DMS114 treated with DMSO at 0.1 percent for 48 hours (cell line): ENCODE data around the gene ALKBH4.
"Not testable (repeated sequence)": the region's sequence is repeated elsewhere in the genome, so short reads cannot be mapped to it uniquely, and the experiment has no call there.

ENCODE experiments used
- DNase-seq: peaks from one replicate; lab custom pipeline; 2025; ENCODE audit not compliant: unreplicated experiment; lab: John Stamatoyannopoulos, UW

ALKBH4 gene

DNA sequence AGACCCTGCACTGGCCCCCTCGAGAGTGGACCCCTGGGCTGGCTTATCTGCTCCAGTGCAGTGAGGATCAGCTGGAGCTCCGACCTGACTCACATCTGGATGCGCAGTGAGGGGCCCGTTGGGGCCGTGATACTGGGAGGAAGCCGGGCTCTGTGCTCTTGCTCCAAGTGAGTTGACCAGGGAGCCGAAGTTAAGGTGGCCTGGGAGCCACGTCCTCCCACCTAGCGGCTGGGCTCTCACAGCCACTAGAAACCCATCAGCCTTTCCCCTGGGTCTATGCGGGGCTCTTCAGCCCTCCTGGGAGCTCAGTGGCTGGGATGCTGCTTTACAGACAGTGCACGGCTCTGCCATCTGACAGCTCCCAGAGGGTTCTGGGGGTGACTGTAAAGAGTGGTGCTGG is 9.1 kb downstream of the ALKBH4 start:
- DNase-seq, result no peak

DNA sequence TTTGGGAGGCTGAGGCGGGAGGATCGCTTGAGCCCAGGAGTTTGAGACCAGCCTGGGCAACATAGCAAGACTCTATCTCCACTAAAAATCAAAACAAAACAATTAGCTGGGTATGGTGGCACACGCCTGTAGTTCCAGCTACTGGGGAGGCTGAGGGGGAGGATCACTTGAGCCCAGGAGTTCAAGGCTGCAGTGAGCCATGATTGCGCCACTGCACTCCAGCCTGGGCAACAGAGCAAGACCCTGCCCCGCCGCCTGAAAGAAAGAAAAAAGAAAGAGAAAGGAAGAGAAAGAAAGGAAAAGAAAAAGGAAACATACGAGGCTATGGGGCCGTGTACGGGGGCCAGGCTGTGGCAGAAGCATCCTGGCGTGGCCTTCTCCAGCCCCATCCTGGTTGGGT is 9.7 kb downstream of the ALKBH4 start:
- DNase-seq, result not testable (repeated sequence)

DNA sequence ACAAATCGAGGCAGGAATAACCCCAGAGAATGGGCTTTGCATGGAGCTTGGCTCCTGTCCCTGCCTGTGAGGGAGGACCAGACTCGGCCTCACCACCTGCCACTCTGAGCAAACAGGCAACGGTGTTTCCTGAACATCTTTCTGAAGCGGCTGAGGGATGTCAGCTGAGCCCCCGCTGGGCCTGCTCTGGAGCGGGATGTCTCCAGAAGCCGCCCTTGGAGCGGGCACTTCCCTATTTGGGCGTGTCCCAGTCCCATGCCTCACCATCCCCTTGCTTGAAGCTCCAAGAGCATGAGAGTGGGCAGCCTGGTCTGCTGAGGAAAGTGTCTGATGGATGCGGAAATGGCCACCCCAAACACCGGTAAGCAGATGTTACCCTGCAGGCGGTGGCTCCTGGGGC is 10.2 kb downstream of the ALKBH4 start:
- no peak for DNase-seq

DNA sequence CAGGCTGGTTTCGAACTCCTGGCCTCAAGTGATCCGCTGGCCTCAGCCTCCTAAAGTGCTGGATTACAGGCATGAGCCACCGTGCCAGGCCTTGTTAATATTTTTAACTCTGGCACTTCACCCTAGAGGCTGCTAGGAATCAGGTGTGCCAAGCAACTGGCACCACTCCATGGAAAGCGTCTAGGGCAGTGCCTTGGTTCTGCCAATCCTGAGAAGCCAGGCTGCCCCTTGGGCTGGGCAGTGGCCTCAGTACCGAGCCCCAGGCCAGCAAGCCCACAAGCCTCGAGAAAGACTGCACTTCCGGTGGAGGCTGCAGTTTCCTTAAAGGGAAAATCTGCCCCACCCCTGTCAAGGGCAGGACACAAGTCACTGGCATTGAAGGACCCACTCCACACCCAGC is 11.3 kb downstream of the ALKBH4 start:
- DNase-seq, result no peak

DNA sequence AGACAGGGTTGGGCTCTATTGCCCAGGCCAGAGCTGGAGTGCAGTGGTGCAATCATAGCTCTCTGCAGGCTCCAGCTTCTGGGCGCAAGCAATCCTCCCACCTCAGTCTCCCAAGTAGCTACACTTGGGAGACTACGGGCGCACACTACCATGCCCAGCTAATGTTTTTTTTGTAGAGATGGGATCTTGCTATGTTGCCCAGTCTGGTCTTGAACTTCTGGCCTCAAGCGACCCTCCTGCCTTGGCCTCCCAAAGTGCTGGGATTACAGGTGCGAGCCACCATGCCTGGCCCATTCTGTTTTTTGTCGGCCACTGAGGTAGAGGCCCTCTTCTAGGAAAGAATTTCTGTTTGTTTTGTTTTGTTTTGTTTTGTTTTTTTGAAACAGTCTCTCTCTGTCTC is 12.2 kb downstream of the ALKBH4 start:
- DNase-seq, result no peak

DNA sequence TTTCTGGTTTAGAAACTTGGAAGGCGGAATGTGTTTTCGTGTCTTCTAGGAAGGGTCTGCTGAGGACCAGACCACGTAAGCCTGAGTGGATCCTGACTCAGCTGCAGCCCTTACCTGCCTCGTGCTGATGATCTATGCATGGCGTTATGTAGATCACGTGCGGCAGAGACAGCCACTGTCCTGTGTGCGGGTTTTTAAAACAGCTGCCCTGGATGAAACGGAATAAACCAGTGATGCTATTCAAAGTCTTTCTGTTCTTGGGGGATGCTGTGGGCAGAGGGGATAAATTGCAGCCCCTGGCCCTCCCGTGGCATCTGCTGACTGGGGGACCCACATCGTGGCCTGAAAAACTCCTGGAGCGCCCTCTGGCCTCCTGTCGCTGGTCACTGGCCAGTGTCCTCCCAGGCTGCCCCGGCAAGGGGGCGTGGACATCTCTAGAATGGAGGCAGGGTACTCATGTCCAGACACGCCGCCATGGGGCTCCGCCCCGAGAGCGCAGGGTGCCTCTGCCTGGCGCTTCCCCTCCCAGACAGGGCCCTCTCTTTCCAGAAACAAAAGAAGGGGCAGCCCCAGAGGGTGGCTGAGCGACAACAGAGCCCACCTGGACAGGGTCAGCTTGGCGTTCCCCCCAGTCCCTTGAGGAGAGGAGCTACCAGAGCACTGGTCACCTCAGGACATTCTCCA is 13.2 kb downstream of the ALKBH4 start:
- DNase-seq, result no peak

DNA sequence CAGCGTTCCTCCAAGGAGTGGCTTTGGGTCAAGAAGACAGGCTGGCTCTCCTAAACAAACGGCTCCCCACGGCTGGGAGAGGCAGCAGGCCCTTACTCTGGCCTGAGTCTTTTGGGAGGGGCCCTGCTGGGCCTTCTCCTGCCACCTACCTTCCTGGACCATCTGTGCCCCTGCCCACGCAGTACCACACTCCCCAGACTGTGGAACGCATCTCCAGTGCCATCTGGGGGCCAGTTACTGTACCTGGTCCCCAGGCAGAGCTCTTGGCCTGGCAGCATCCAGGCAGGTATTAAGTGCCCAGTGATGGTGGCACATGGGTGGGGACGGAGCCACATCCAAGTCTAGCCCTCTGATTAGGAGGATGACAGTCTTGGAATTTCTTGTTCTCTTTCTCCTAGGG is 14.4 kb downstream of the ALKBH4 start:
- DNase-seq, result no peak

DNA sequence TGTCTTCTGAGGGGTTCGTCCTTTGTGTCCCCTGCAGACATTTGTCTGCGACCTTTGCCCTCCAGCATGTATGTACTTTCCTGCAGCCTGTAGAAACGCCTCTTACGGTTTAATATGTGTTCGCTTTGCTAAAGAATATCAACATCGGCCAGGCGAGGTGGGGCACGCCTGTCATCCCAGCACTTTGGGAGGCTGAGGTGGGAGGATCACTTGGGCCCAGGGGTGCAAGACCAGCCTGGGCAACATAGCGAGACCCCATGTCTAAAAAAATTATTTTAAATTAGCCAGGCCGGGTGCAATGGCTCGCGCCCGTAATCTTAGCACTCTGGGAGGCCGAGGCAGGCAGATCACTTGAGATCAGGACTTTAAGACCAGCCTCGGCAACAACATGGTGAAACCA is 15.5 kb downstream of the ALKBH4 start:
- no peak for DNase-seq

DNA sequence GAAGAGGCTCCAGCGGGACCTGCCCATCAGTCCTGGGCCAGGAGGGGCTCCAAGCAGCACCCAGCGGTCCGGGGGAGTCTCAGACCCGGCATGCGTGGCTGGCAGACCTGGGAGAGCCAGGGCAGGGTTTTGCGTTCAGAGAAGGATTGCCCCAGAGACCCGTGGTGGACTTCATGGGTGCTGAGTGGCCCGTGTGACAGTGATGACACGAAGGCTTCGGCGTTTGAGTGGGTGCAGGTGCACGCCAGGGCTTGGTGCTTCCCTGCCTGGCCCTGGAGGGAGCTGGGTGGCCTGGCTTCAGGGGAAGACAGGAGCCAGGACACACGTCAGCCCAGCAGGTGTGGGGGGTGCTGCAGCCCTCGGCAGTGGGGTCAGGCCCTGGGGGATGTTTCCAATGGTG is 17.4 kb downstream of the ALKBH4 start:
- no peak for DNase-seq

DNA sequence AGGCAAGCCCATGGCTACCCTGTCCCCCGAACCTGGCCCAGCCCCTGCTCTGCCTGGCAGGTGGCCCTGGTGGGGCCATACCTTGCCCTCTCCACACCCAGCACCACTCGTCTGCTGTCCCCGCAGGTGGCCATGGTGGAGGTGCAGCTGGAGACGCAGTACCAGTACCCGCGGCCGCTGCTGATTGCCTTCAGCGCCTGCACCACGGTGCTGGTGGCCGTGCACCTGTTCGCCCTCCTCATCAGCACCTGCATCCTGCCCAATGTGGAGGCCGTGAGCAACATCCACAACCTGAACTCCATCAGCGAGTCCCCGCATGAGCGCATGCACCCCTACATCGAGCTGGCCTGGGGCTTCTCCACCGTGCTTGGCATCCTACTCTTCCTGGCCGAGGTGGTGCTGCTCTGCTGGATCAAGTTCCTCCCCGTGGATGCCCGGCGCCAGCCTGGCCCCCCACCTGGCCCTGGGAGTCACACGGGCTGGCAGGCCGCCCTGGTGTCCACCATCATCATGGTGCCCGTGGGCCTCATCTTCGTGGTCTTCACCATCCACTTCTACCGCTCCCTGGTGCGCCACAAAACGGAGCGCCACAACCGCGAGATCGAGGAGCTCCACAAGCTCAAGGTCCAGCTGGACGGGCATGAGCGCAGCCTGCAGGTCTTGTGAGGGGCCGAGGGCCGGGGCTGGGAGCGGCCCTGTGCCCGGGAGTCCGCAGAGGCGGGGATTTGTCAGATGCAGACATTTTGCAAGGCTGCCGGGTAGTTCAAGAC is 18.1 kb downstream of the ALKBH4 start:
- no peak for DNase-seq

DNA sequence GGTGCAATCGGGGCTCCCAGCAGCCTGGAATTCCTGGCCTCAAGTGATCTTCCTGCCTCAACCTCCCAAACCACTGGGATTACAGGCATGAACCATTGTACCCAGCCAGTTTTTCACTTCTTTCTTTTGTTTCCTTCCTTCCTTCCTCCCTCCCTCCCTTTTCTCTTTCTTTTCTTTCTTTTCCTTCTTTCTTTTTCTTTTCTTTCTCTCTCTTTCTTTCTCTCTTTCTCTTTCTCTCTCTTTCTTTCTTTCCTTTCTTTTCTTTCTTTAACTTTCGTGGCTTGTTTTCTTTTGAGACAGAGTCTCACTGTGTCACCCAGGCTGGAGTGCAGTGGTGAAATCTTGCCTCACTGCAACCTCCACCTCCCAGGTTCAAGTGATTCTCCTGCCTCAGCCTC is 19.0 kb downstream of the ALKBH4 start:
- no peak for DNase-seq

DNA sequence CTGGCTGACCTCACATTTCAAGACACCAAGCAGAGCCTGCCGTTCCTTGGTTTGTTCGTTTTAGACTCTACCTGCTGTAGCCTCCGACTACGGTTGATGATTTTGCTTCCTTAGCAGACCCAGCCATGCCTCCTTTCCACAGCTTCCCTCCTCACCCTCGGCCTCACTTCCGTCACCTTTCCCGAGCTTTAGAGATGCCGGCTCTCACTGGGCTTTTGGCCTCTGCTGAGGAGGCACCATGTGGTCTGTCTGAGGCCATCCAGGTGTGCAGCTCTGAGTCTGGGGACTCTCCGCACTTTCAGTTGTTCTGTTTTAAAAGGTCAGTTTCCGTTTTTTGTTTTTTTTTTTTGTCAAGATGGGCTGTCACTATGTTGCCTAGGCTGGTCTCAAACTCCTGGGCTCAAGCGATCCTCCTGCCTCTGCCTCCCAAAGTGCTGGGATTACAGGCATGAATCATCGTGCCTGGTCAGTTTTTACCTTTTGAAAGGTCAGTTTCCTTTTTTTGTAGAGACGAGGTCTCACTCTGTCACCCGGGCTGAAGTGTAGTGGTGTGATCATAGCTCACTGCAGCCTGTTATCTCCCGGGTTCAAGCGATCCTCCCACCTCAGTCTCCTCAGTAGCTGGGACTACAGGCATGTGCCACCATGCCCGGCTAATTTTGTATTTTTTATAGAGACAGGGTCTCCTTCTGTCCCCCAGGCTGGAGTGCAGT is 19.5 kb downstream of the ALKBH4 start:
- no peak for DNase-seq

DNA sequence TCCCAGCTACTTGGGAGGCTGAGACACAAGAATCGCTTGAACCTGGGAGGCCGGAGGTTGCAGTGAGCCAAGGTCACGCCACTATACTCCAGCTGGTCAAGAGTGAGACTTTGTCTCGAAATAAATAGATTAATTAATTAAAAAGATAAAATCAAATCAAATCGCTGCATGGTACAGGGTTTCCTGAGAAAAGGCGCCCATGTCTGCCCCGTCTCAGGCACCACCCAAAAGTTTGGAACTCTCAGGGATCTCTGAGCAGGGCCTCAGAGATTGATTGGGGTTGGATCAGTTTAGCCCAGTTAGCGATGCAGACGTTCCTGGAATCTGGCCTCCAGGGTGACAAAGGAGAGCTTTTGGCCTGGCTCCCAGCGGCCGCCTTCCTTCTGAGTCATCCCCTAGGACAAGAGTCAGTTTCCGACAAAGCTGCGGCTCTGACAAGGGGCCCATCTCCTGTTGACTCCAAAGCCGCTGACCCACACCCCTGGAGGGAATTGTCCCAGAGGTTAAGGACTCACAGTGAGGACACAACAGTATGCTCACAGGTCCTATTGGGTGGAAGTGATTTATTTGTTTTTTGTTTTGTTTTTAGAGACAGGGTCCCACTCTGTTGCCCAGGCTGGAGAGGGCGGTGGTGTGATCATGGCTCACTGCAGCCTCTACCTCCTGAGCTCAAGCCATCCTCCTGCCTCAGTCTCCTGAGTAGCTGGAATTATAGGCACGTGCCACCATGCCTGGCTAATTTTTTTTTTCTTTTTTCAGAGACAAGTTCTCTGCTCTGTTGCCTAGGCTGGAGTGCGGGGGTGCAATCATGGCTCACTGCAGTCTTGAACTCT is 24.5 kb downstream of the ALKBH4 start:
- no peak for DNase-seq

DNA sequence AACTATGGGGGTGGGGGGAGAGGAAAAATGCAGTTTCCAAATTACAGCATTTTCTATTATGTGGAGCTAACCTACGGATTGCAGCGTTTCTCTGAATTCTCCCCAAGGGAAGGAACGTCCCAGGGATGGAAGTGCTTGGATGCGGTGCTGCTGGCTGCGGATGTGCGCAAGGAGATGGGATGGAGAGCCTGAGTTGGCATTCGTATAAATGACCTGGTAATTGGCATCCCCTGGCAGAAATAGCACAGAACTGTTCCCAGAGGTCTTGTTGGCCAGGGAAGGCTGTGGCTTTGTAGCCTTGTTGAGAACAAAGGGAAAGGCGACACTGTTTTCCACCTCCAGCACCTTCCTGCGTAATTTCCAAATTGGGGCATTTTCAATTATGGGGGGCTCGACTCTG is 28.5 kb downstream of the ALKBH4 start:
- DNase-seq, result no peak

DNA sequence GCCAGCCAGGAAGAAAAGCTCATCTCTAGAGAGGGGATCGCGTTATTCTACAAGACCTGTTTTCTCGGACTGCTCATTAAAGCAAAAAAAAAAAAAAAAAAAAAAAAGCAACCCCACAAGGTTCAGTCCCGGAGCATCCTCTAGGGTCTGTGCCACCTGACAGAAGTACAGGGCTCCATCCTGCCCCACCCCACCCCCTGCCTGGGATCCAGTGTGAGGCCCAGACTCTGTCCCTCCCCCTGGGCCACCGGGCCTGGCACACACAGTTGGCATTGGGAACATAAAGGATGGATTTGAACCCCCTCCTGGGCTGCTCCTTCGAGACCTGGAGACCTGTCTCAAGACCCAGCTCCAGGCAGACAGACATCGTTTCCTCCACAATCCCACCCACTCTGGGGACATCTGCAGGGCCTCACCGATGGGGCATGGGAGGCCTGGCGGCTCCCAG is 30.6 kb downstream of the ALKBH4 start:
- no peak for DNase-seq

DNA sequence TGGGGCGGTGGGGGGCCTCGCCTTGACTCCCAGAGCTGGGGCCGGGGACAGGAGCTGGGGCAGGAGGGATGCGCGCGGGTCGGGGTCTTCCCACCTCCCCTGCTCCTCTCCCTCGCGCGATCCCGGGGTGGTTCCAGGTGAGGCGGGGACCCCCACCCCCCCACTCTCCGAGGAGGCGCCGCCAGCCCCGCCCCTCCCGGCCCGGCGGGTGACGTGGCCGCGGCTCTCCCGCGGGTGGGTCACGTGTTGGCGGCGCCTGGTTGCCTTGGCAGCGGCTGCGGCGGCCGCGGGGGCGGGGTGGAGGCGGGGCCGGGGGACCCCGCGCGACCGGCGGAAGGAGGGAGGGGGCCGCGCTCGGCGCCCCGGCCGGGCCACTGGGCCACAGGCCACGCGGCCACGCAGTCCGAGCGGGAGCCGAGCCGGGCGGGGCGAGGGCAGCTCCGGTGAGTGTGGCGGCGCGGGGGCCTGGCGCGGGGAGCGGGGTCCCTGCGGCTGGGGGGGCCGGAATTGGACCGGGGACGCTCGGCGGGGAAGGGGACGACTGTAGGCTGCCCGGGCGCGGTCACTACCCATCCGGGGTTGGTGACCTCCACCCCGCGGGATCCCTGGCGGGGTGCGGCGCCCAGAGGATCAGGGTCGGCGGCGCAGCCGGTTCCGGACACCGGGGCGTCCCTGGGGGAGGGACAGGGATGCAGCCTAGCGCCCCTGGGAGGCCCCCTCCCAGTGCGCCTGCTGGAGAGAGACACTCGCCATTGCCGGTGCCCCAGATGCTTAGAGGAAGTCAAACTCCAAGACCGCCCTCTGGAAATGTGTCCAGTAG is 31.2 kb downstream of the ALKBH4 start, which contains the start of gene ORAI2:
Gene ORAI2, plus strand, starts transcription at position 357 of the 820 bp plus-strand sequence. CDS start 5,382 bp downstream, outside the sequence.
- no peak for DNase-seq

DNA sequence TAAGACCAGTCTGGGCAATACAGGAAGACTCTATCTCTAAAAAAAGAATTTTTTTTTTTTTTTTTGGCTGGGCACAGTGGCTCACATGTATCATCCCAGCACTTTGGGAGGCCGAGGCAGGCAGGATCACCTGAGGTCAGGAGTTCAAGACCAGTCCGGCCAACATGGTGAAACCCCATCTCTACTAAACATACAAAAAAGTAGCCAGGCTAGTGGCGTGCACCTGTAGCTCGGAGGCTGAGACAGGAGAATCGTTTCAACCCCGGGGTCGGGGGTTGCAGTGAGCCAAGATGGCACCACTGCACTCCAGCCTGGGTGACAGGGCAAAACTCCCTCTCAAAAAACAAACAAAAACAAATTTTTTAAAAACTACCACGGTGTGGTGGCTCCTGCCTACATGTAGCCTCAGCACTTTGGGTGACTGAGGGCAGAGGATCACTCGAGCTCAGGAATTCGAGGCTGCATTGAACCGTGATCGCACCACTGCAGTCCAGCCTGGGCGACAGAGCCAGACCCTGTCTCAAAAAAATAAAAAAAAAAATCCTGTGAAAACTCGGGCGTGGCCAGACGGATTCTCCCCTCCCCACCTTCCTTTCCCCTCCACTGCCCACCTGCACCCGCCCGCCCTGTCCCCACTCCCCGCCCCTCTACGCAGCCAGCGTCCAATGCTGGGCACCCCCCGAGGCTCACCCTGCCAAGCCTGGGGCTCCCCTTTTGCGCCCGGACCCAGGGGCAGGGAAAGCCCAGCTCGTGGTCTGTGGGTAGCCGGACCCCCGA is 32.0 kb downstream of the ALKBH4 start:
- no peak for DNase-seq

DNA sequence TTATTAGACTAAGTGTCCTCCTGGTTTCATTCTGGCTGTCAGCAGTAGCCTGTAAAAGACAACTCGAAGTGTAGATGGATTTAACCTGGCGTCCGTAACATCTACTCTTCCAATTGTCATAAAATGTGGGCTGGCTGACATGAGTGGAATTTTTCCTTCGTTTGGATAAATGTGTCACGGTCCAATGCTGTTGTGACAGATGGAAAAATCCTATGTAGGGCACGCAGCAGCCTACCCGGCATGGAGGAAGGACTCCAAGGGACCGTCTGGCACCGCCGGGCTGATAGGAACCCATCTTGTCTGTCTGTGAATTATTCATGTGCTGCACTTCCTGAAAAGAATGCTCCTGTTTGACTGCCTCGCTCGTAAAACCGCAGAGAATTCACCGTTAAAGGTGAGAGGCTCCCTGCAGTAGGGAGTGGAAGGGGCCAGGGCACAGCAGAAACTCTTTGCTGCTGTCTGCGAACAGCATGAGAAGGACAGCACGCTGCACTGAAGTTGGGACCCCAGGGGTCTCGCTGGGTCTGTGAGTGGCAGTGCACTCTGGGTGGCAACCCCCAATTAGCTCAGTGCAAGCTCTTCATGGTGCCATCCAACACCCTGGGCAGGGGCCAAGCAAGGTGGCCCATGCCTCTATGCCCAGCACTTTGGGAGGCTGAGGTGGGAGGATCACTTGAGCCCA is 32.9 kb downstream of the ALKBH4 start:
- DNase-seq, result no peak
